Esophagus (tissue), 2 donors: ENCODE results near the gene SLC16A3. TPM values are rescaled to one million over a fixed set of nuclear protein-coding genes. Genes with fewer than 3 reads are reported as not detected.
A peak's percentile ranks its signal among the peaks of the same experiment; 100 is the strongest.

Experiments used
- H3K27ac ChIP-seq, 2 donors: one replicate each; pipeline ENCODE4 v1.5.1; 2013; ENCODE audit warnings: low read depth in 2 of 2, mild to moderate bottlenecking in 2 of 2, inconsistent platforms in 1 of 2, low read length in 1 of 2, moderate library complexity in 1 of 2
- H3K27me3 ChIP-seq, 2 donors: one replicate each; pipeline ENCODE4 v1.6.1; 2013; ENCODE audit warnings: low read length in 2 of 2, control low read depth in 1 of 2, mild to moderate bottlenecking in 1 of 2; ENCODE audit not compliant: insufficient read depth in 2 of 2, control insufficient read depth in 1 of 2
- H3K36me3 ChIP-seq, 2 donors: one replicate each; pipeline ENCODE4 v1.6.1; 2013; ENCODE audit warnings: low read length in 1 of 2; ENCODE audit not compliant: control insufficient read depth in 2 of 2, insufficient read depth in 2 of 2
- H3K4me1 ChIP-seq, 2 donors: one replicate each; pipeline ENCODE4 v1.6.1; 2013; ENCODE audit warnings: low read length in 1 of 2; ENCODE audit not compliant: control insufficient read depth in 2 of 2, insufficient read depth in 2 of 2
- H3K4me3 ChIP-seq, 2 donors: one replicate each; pipeline ENCODE4 v1.5.1; 2013; ENCODE audit warnings: low read length in 2 of 2, mild to moderate bottlenecking in 2 of 2, low read depth in 1 of 2, moderate library complexity in 1 of 2
- H3K9me3 ChIP-seq, 2 donors: one replicate each; pipeline ENCODE4 v1.6.1; 2013; ENCODE audit warnings: mild to moderate bottlenecking in 2 of 2, low read depth in 1 of 2, low read length in 1 of 2, moderate library complexity in 1 of 2; ENCODE audit not compliant: control insufficient read depth in 2 of 2, insufficient read depth in 1 of 2
- WGBS, 2 donors: extraction: QIAGEN DNeasy Blood & Tissue Kit; methylation state at CpG; one replicate each; pipeline ENCODE4 v1.1.7; 2013; 5-methylcytosine and 5-hydroxymethylcytosine counted together
- polyA plus RNA-seq, 2 donors: library from polyadenylated mRNA; stranded (reverse); fragments of 200-250 nt; gene quantifications; one replicate each; pipeline ENCODE4 v1.2.3, GENCODE V29; 2013
- donor health status: healthy with polysubstance abuse.
- donor health status: Bipolar disorder and iron deficiency.

Gene SLC16A3
- polyA plus RNA-seq, 2 donors: 17.5 to 41.0 TPM

- WGBS, 2 donors: 82 to 84% methylated on average over 12 of the region's 12 CpGs
- H3K4me3 ChIP-seq: no peak overlapping the region
- H3K27ac ChIP-seq: peak overlapping the region; percentile 80 to 83
- H3K4me1 ChIP-seq: peaks cover 16 to 28% of the 10 kb centered on the region in 2 donors
- no peaks in the 10 kb centered on the region for H3K27me3 ChIP-seq
- no peaks in the 10 kb centered on the region for H3K9me3 ChIP-seq
- no peaks in the 10 kb centered on the region for H3K36me3 ChIP-seq
Measured at GRCh38 chr17:82215972-82216300, 12.9 kb upstream of the SLC16A3 start.

- WGBS, 2 donors: 26 to 28% methylated on average over 17 of the region's 17 CpGs
- H3K36me3 ChIP-seq: no peaks in the 10 kb centered on the region
- H3K4me1 ChIP-seq: peaks cover 16 to 28% of the 10 kb centered on the region in 2 donors
- H3K27ac ChIP-seq: peak overlapping the region; percentile 80 to 83
- H3K4me3 ChIP-seq: no peak overlapping the region
- no peaks in the 10 kb centered on the region for H3K9me3 ChIP-seq
- no peaks in the 10 kb centered on the region for H3K27me3 ChIP-seq
Measured at GRCh38 chr17:82216301-82217119, 12.3 kb upstream of the SLC16A3 start.

- 68 to 72% methylated on average over 12 of the region's 12 CpGs for WGBS, 2 donors
- Histone ChIP-seq H3K36me3 (no peaks in the 10 kb centered on the region), H3K27me3 (no peaks in the 10 kb centered on the region), H3K4me3 (no peak overlapping the region), H3K4me1 (peaks cover 16 to 28% of the 10 kb centered on the region in 2 donors), H3K27ac (peak overlapping the region; percentile 80 to 83), H3K9me3 (no peaks in the 10 kb centered on the region)
Measured at GRCh38 chr17:82217120-82217529, 11.7 kb upstream of the SLC16A3 start.

- 64 to 70% methylated on average over 19 to 21 of the region's 21 CpGs for WGBS, 2 donors
- H3K4me3 ChIP-seq: no peak overlapping the region
- no peaks in the 10 kb centered on the region for H3K9me3 ChIP-seq
- no peaks in the 10 kb centered on the region for H3K27me3 ChIP-seq
- no peaks in the 10 kb centered on the region for H3K36me3 ChIP-seq
- H3K27ac ChIP-seq: peak overlapping the region; percentile 80 to 83
- H3K4me1 ChIP-seq: peaks cover 16 to 28% of the 10 kb centered on the region in 2 donors
Measured at GRCh38 chr17:82217530-82218204, 11.2 kb upstream of the SLC16A3 start.

- H3K27ac ChIP-seq: no peak overlapping the region
- H3K36me3 ChIP-seq: no peaks in the 10 kb centered on the region
- no peak overlapping the region for H3K4me3 ChIP-seq
- peaks cover 16 to 23% of the 10 kb centered on the region in 2 donors for H3K4me1 ChIP-seq
- H3K9me3 ChIP-seq: no peaks in the 10 kb centered on the region
- H3K27me3 ChIP-seq: no peaks in the 10 kb centered on the region
- WGBS, 2 donors: 92% methylated on average over 31 to 32 of the region's 32 CpGs
Measured at GRCh38 chr17:82218349-82219075, 10.3 kb upstream of the SLC16A3 start.

GRCh38 chr17:82219083-82219482, 9.8 kb upstream of the SLC16A3 start:
- Histone ChIP-seq H3K9me3 (no peaks in the 10 kb centered on the region), H3K27me3 (no peaks in the 10 kb centered on the region), H3K4me3 (no peak overlapping the region), H3K4me1 (peaks cover 16 to 22% of the 10 kb centered on the region in 2 donors), H3K27ac (no peak overlapping the region), H3K36me3 (no peaks in the 10 kb centered on the region)
- WGBS, 2 donors: 89 to 91% methylated on average over 7 of the region's 7 CpGs

- Histone ChIP-seq H3K27me3 (no peaks in the 10 kb centered on the region), H3K4me3 (no peak overlapping the region), H3K4me1 (peaks cover 16 to 22% of the 10 kb centered on the region in 2 donors), H3K9me3 (no peaks in the 10 kb centered on the region), H3K36me3 (no peaks in the 10 kb centered on the region), H3K27ac (no peak overlapping the region)
- 81 to 89% methylated on average over 11 of the region's 11 CpGs for WGBS, 2 donors
Measured at GRCh38 chr17:82219753-82220709, 8.8 kb upstream of the SLC16A3 start.

GRCh38 chr17:82221341-82221902, 7.4 kb upstream of the SLC16A3 start:
- 63 to 68% methylated on average over 10 of the region's 10 CpGs for WGBS, 2 donors
- H3K36me3 ChIP-seq: no peaks in the 10 kb centered on the region
- no peak overlapping the region for H3K27ac ChIP-seq
- H3K9me3 ChIP-seq: no peaks in the 10 kb centered on the region
- H3K4me1 ChIP-seq: peaks cover 8 to 10% of the 10 kb centered on the region in 2 donors
- no peak overlapping the region for H3K4me3 ChIP-seq
- no peaks in the 10 kb centered on the region for H3K27me3 ChIP-seq
